22Rv1 (cell line): ENCODE data around the gene RIN1.

Experiments
- ZFX ChIP-seq: fragments of 450-650 bp; IDR thresholded peaks from 2 replicates; pipeline ENCODE4 v1.6.1; 2017; ENCODE audit warnings: antibody characterized with exemption, borderline replicate concordance
- TF ChIP-seq, protein P1 (sequence below): fragments of 450-650 bp; IDR thresholded peaks from 2 replicates; pipeline ENCODE4 v1.5.1; 2017; ENCODE audit warnings: mild to moderate bottlenecking

GRCh38 chr11:66316849-66317251 is 19.4 kb downstream of the RIN1 start, which contains the start of gene CD248:
- TF ChIP-seq, protein P1, sequence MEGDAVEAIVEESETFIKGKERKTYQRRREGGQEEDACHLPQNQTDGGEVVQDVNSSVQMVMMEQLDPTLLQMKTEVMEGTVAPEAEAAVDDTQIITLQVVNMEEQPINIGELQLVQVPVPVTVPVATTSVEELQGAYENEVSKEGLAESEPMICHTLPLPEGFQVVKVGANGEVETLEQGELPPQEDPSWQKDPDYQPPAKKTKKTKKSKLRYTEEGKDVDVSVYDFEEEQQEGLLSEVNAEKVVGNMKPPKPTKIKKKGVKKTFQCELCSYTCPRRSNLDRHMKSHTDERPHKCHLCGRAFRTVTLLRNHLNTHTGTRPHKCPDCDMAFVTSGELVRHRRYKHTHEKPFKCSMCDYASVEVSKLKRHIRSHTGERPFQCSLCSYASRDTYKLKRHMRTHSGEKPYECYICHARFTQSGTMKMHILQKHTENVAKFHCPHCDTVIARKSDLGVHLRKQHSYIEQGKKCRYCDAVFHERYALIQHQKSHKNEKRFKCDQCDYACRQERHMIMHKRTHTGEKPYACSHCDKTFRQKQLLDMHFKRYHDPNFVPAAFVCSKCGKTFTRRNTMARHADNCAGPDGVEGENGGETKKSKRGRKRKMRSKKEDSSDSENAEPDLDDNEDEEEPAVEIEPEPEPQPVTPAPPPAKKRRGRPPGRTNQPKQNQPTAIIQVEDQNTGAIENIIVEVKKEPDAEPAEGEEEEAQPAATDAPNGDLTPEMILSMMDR: no peak
- TF ChIP-seq ZFX: no peak
